CD4-positive, alpha-beta T cell treated with Interleukin-17A for 4 hours (primary cell): ENCODE data around the gene ARHGEF25.
"Not testable (repeated sequence)": the region's sequence is repeated elsewhere in the genome, so short reads cannot be mapped to it uniquely, and the experiment has no call there.

Experiments
- DNase-seq: peaks from one replicate; pipeline ENCODE4 v3.0.0-alpha.2; 2020; ENCODE audit warnings: mixed read lengths

ARHGEF25 gene

GRCh38 chr12:57638096-57638495 is 26.9 kb downstream of the ARHGEF25 start:
- no peak for DNase-seq

DNA sequence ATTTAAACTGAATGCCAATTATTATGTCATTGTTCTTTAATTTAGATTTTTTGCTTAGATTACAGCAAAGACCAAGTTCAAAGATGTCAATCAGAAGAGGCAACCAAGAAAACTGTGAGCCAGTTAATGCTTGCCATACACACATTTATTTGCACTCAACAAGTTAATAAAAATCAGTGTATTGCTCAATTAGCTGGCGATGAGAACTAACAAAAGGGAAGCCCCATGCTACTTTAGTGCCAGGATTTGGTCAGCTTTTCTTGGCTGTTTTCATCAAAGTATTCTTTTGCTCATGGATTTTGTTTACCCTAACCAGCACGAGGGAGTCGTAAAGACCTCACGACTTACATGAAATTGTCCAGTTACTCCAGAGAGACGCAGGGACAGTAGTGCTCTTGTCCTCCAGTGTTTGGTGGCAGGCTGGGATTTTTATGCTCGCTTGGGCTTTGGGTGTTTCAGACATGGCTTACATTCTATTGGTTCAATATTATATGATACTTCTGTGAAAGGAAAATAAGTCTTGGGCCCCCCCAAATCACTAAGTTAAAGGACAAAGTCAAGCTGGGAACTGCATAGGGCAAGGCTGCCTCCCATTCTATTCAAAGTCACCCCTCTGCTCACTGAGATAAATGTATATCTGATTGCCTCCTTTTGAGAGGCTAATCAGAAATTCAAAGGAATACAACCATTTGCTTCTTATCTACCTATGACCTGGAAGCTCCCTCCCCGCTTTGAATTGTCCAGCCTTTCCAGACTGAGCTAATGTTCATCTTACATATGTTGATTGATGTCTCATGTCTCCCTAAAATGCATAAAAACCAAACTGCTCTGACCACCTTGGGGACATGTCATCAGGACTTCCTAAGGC is 29.2 kb downstream of the ARHGEF25 start:
- DNase-seq, result no peak

DNA sequence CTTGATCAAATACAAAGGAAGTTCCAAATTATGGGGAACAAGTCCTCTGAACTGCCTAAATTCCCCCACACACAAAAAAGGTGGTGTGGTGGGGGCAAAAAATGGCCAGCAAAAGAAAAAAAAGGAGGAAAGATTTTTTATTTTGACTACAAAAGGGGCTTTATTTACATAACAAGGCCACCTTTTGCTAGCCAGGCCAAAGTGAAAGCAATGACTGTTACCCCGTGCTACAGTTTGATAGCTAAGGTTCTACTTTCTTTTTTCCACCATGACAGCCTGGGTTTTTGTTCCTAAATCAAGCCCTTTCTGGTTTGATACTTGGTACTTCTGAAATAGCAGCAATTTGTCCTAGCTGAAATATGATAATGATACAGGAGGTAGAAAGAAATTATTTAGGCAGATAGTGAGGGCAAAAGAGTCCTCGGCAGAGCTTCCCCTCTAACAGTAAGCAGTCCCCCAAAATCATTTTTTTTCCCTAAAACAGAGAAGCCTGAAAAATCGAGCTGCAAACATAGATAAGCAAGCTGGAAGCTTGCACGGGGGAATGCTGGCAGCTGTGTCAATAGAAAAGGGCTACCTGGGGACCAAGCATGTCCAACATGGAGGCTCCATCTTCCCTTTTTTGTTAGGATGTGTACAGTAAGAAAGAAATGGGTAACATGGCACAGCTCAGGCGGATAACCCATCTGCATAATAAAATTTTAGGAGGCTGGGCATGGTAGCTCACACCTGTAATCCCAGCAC is 30.6 kb downstream of the ARHGEF25 start:
- no peak for DNase-seq

DNA sequence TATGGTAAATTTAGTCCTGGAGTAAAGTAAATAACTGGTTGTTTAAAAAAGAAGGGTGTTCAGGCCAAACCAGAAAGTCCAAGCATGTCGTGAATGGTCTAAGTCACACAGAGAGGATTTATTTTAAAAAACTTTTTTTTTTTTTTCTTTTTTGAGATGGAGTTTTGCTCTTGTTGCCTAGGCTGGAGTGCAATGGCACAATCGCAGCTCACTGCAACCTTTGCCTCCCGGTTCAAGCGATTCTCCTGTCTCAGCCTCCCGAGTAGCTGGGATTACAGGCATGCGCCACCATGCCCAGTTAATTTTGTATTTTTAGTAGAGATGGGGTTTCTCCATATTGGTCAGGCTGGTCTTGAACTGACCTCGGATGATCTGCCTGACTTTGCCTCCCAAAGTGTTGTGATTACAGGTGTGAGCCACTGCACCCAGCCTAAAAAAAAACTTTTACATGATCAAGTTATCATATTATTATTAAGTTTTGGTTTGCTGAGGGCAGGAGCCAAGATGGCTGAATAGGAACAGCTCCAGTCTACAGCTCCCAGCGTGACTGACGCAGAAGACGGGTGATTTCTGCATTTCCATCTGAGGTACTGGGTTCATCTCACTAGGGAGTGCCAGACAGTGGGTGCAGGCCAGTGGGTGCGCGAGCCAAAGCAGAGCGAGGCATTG is 34.9 kb downstream of the ARHGEF25 start:
- not testable (repeated sequence) for DNase-seq

GRCh38 chr12:57646659-57647049 is 35.4 kb downstream of the ARHGEF25 start:
- not testable (repeated sequence) for DNase-seq

DNA sequence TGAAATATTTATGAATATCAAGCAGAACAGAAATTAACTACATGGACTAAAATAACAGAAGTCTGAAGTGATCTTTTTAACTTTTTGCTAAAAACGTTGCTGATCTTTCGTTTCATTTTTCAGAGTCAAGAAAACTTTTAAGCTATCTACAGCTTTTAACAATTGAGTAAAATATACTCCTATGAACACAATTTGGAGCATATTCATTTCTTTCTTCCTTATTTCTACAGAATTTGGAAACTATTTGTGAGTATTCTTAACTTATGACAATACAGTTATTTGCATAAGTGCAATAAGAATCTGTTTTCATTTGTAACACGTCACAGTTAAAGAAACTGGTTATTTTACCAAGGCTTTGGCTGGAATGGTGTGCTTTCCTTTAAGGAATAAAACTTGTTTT is 42.8 kb downstream of the ARHGEF25 start:
- no peak for DNase-seq

GRCh38 chr12:57655541-57656240 is 44.5 kb downstream of the ARHGEF25 start:
- no peak for DNase-seq

DNA sequence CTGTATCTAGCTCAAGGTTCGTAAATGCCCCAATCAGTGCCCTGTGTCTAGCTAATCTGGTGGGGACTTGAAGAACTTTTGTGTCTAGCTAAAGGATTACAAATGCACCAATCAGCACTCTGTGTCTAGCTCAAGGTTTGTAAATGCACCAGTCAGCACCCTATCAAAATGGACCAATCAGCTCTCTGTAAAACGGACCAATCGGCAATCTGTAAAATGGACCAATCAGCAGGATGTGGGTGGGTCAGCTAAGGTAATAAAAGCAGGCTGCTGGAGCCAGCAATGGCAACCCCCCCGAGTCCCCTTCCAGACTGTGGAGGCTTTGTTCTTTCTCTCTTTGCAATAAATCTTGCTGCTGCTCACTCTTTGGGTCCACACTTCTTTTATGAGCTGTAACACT is 45.2 kb downstream of the ARHGEF25 start:
- not testable (repeated sequence) for DNase-seq

DNA sequence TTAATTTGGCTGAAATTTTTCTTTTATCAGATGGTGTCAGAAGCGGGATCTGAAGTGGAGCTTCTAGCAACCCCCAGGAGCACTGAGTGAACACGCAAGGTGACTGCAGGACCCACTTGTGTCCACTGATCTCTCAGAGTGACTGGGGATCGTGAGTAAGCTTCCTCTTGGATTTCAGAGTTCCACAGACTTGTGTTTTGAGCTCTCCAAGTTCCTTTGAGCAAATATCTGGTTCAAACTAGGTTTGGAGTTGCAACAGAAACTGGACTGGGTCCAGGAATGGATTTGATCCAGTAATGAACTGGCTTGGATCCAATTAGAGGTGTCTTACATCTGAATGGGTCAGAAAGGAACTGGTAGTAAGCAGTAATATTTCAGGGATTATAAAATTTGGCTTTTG is 46.5 kb downstream of the ARHGEF25 start:
- no peak for DNase-seq

GRCh38 chr12:57658890-57659289 is 47.7 kb downstream of the ARHGEF25 start:
- no peak for DNase-seq

GRCh38 chr12:57661376-57661775 is 50.1 kb downstream of the ARHGEF25 start:
- DNase-seq, result no peak

GRCh38 chr12:57665066-57665820 is 54.0 kb downstream of the ARHGEF25 start:
- not testable (repeated sequence) for DNase-seq
